ENCODE data around the gene TBCD. TPM values are rescaled to one million over a fixed set of nuclear protein-coding genes. Genes with fewer than 3 reads are reported as not detected.

TBCD gene
- 120 and 125 TPM in 2 replicates for total RNA-seq

- H3K9me3 Mint-ChIP-seq = no peaks in the 10 kb centered on the region
- peak within 1 kb of the TSS; percentile 58 for H3K27ac Mint-ChIP-seq
- intact Hi-C loops (cut with micrococcal nuclease) = loop anchor here (1.0 to 2.0 kb wide), 2 partner anchors 35 to 103 kb away; partner anchors contain the start of genes FN3KRP and WDR45B
- H3K4me1 Mint-ChIP-seq (ENCODE audit: low read depth) = peaks cover 20% of the 10 kb centered on the region
- DNase-seq (ENCODE audit: low spot score) = peak; percentile 82
- H3K27me3 Mint-ChIP-seq (ENCODE audit: low read depth) = no peaks in the 10 kb centered on the region
- H3K36me3 Mint-ChIP-seq (ENCODE audit: low read depth) = peaks cover 7% of the 10 kb centered on the region
- peak within 1 kb of the TSS; percentile 86 for H3K4me3 Mint-ChIP-seq (ENCODE audit: low read depth)
Measured at GRCh38 chr17:82751571-82752370, at the start of gene TBCD. TSS of gene TBCD (plus strand) at chr17:82752065. CDS start at chr17:82752194, 129 bp downstream.

DNA sequence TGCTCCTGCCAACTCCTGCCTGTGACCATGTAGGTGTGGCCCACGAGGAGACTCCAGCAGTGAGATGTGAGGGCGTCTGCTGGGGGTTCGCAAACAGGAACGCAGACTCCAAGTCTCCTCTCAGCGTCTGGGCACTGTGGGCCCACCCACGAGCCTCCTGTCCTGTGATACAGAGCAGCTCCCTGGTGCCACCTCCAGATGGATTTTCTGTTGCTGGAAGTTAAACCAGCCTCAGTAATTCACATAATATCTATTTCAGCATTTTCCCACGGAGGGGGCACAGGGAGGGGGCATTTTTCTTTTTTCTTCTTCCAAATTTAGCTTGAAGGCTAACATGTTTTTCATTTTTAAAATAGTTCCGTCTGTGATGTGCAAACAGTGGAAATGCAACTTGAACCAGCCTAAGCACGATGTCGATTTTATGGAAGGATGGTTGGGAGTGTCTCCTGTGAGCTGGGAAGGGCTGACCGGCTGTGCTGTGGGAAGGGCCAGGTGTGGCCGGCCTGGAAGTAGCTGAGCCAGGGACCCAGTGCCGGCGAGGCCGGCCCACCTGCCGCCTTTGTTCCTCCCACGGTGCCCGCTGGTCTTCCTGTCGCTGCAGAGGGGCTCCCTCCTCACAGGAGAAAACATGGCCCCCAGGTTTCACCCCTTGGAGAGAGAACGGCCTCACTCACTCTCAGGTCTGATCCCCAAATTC is 49.5 kb upstream of the TBCD start:
- Mint-ChIP-seq H3K4me1 (ENCODE audit: low read depth) (peaks cover 4% of the 10 kb centered on the region), H3K27ac (no peak overlapping the region), H3K27me3 (ENCODE audit: low read depth) (peaks cover 2% of the 10 kb centered on the region), H3K4me3 (ENCODE audit: low read depth) (no peak overlapping the region), H3K9me3 (no peaks in the 10 kb centered on the region), H3K36me3 (ENCODE audit: low read depth) (no peaks in the 10 kb centered on the region)
- no peak for DNase-seq (ENCODE audit: low spot score)
- intact Hi-C loops (cut with micrococcal nuclease) = no loop called here

- H3K27ac Mint-ChIP-seq = no peak overlapping the region
- DNase-seq (ENCODE audit: low spot score) = no peak
- no peaks in the 10 kb centered on the region for H3K9me3 Mint-ChIP-seq
- intact Hi-C loops (cut with micrococcal nuclease) = no loop called here
- H3K4me3 Mint-ChIP-seq (ENCODE audit: low read depth) = no peak overlapping the region
- peaks cover 5% of the 10 kb centered on the region for H3K4me1 Mint-ChIP-seq (ENCODE audit: low read depth)
- no peaks in the 10 kb centered on the region for H3K36me3 Mint-ChIP-seq (ENCODE audit: low read depth)
- H3K27me3 Mint-ChIP-seq (ENCODE audit: low read depth) = peaks cover 2% of the 10 kb centered on the region
Measured at GRCh38 chr17:82703036-82703745, 48.7 kb upstream of the TBCD start.

- intact Hi-C loops (cut with micrococcal nuclease) = no loop called here
- Mint-ChIP-seq H3K4me1 (ENCODE audit: low read depth) (peaks cover 3% of the 10 kb centered on the region), H3K36me3 (ENCODE audit: low read depth) (no peaks in the 10 kb centered on the region), H3K4me3 (ENCODE audit: low read depth) (no peak overlapping the region), H3K27ac (no peak overlapping the region), H3K9me3 (no peaks in the 10 kb centered on the region), H3K27me3 (ENCODE audit: low read depth) (peaks cover under 1% of the 10 kb centered on the region)
- DNase-seq (ENCODE audit: low spot score) = no peak
Measured at GRCh38 chr17:82703935-82704865, 47.7 kb upstream of the TBCD start.

- Mint-ChIP-seq H3K4me1 (ENCODE audit: low read depth) (peaks cover 1% of the 10 kb centered on the region), H3K9me3 (no peaks in the 10 kb centered on the region)
Measured at GRCh38 chr17:82704886-82705285, 47.0 kb upstream of the TBCD start.

DNA sequence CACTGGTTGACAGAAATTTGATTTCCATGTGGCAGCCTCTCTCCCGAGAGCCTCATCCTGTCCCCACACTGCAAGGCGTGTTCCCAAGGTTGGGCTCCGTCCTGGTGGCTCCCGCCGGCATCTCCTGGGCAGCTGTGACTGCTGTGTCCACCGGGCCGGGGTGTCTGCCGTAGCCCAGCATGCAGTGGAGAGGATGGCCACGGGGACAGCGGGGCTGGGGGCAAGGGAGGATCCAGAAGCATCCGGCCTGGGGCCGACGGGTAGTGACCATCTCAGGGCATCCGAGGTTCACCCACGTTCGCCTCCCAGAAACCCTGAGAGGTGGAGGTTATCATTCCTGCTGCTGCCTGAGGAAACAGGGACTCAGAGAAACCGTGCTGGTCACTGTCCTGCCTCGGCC is 46.1 kb upstream of the TBCD start:
- Mint-ChIP-seq H3K27ac (no peak overlapping the region), H3K36me3 (ENCODE audit: low read depth) (no peaks in the 10 kb centered on the region), H3K4me3 (ENCODE audit: low read depth) (no peak overlapping the region), H3K9me3 (no peaks in the 10 kb centered on the region), H3K4me1 (ENCODE audit: low read depth) (peaks cover 1% of the 10 kb centered on the region), H3K27me3 (ENCODE audit: low read depth) (no peaks in the 10 kb centered on the region)
- no peak for DNase-seq (ENCODE audit: low spot score)
- intact Hi-C loops (cut with micrococcal nuclease) = no loop called here

More at GRCh38 chr17:82704886-82705285, 47.0 kb upstream of the TBCD start:
- no peak for DNase-seq (ENCODE audit: low spot score)
- H3K27ac Mint-ChIP-seq = no peak overlapping the region
- H3K36me3 Mint-ChIP-seq (ENCODE audit: low read depth) = no peaks in the 10 kb centered on the region
- no peak overlapping the region for H3K4me3 Mint-ChIP-seq (ENCODE audit: low read depth)
- intact Hi-C loops (cut with micrococcal nuclease) = no loop called here
- no peaks in the 10 kb centered on the region for H3K27me3 Mint-ChIP-seq (ENCODE audit: low read depth)

DNA sequence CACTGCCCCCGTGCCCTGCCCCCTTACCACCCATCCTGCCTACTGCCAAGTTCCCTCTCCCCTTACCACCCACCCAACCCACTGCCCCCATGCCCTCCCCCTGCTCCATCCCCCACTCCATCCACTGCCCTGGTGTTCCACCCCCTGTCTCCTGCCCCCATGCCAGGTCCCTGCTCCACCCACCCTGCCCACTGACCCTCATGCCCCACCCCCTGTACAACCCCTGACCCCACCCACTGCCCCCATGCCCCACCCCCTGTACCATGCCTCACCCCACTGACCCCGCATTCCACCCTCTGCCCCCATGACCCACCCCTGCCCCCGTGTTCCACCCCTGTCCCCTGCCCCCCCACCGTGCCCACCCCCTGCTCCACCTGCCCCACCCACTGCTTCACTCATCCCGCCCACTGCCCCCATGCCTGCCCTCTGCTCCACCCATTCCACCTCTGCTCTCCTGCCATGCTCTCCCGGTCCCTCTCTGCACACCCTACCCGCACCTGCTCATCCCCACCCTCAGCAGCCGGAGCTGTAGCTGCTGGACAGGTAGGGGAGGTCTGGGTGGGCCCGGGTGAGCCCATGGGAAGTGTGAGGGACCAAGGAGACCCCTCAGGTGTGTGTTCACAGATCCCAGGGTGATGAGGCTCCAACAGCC is 42.7 kb upstream of the TBCD start:
- no peak overlapping the region for H3K4me3 Mint-ChIP-seq (ENCODE audit: low read depth)
- H3K9me3 Mint-ChIP-seq = no peaks in the 10 kb centered on the region
- DNase-seq (ENCODE audit: low spot score) = no peak
- H3K27me3 Mint-ChIP-seq (ENCODE audit: low read depth) = no peaks in the 10 kb centered on the region
- peaks cover 1% of the 10 kb centered on the region for H3K4me1 Mint-ChIP-seq (ENCODE audit: low read depth)
- H3K36me3 Mint-ChIP-seq (ENCODE audit: low read depth) = no peaks in the 10 kb centered on the region
- no peak overlapping the region for H3K27ac Mint-ChIP-seq
- intact Hi-C loops (cut with micrococcal nuclease) = no loop called here

DNA sequence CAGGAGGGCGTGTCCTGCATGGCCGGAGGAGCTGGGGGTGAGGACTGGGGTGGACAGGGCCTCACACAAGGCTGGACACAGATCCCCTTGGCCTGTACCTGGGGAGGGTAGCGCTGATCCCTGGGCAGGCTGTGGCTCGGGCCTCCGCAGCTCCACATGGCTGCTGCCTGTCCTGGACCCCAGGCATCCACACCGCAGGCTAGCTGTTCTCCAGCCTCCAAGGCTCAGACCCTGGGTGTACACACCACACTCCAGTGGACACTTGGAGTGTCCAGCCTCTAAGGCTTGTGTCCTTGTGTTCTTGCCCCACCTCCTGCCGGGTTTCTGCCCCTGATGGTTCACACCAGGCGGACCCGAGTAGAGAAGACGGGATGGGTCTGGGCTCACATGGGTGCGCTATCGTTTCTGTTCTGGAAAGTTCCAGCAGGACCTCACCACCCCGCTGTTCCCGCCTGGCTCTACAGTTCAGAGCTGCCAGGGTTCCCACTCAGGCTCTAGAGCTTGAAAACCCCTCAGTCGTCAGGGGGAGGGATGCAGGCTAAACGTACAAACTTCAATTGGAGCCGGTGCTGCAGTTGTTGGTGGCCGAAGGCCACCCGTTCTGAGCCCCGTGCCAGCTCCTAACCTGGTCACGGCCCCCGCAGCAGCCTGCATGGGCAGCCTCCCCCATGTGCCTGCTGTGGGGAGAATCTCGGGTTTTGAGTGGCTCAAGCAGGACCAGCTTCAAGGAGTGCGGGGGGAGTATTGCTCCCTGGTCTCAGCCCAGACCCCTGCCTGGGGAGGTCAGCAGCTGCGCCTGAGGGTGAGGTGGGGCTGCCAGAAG is 42.0 kb upstream of the TBCD start:
- DNase-seq (ENCODE audit: low spot score) = no peak
- peaks cover 1% of the 10 kb centered on the region for H3K4me1 Mint-ChIP-seq (ENCODE audit: low read depth)
- no peak overlapping the region for H3K4me3 Mint-ChIP-seq (ENCODE audit: low read depth)
- no peaks in the 10 kb centered on the region for H3K27me3 Mint-ChIP-seq (ENCODE audit: low read depth)
- no peaks in the 10 kb centered on the region for H3K36me3 Mint-ChIP-seq (ENCODE audit: low read depth)
- intact Hi-C loops (cut with micrococcal nuclease) = no loop called here
- H3K9me3 Mint-ChIP-seq = no peaks in the 10 kb centered on the region
- H3K27ac Mint-ChIP-seq = no peak overlapping the region

- H3K4me1 Mint-ChIP-seq (ENCODE audit: low read depth) = peaks cover 1% of the 10 kb centered on the region
- intact Hi-C loops (cut with micrococcal nuclease) = no loop called here
- no peaks in the 10 kb centered on the region for H3K36me3 Mint-ChIP-seq (ENCODE audit: low read depth)
- H3K4me3 Mint-ChIP-seq (ENCODE audit: low read depth) = no peak overlapping the region
- no peak overlapping the region for H3K27ac Mint-ChIP-seq
- H3K27me3 Mint-ChIP-seq (ENCODE audit: low read depth) = no peaks in the 10 kb centered on the region
- H3K9me3 Mint-ChIP-seq = no peaks in the 10 kb centered on the region
- DNase-seq (ENCODE audit: low spot score) = no peak
Measured at GRCh38 chr17:82710499-82711232, 41.2 kb upstream of the TBCD start.

DNA sequence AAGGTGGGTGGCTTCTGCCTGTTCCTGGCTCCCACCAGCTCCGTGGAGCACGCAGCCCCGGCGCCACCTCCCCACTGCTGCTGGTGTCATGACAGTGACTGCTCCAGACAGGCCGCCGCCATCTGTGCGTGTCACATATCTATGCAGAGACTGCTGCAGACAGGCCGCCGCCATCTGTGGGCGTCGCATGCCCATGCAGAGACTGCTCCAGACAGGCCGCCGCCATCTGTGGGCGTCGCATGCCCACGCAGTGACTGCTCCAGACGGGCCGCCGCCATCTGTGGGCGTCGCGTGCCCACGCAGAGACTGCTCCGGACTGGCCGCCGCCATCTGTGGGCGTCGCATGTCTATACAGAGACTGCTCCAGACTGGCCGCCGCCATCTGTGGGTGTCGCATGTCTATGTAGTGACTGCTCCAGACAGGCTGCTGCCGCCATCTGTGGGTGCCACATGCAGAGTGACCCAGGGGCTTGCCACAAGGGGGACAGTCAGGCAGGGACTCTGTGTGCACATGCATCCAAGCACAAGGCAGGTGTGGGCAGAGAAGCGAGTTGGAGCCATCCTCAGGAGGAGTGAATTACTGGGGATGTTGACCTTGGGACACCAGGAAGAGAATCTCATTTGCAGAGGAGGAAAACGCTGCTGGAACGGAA is 38.7 kb upstream of the TBCD start:
- H3K4me1 Mint-ChIP-seq (ENCODE audit: low read depth) = peaks cover 7% of the 10 kb centered on the region
- H3K4me3 Mint-ChIP-seq (ENCODE audit: low read depth) = peak overlapping the region; percentile 34
- intact Hi-C loops (cut with micrococcal nuclease) = no loop called here
- peaks cover 10% of the 10 kb centered on the region for H3K36me3 Mint-ChIP-seq (ENCODE audit: low read depth)
- H3K9me3 Mint-ChIP-seq = no peaks in the 10 kb centered on the region
- H3K27me3 Mint-ChIP-seq (ENCODE audit: low read depth) = no peaks in the 10 kb centered on the region
- no peak for DNase-seq (ENCODE audit: low spot score)
- H3K27ac Mint-ChIP-seq = no peak overlapping the region
